ENCODE measurements around the gene COQ10A. TPM values are rescaled to one million over a fixed set of nuclear protein-coding genes. Genes with fewer than 3 reads are reported as not detected.
A peak's percentile ranks its signal among the peaks of the same experiment; 100 is the strongest.

The COQ10A gene
- total and polyA plus RNA-seq, 9 of the 15 experiments (the other 6 are each of a cell fraction or from before 2014, with no cell fraction given) = 3.1 to 26.4 (median 12.7) TPM

GRCh38 chr12:56266693-56267442 is at the start of gene COQ10A (continued):
- TF ChIP-seq MAFK (IDR thresholded peaks at IDR 0.05; ENCODE audit: low read length) (peak; percentile 14; the same call in 1 of the 2 replicates), HOMEZ (CRISPR knock-in tag; IDR thresholded peaks at IDR 0.05) (no peak), HDAC3 (IDR thresholded peaks at IDR 0.05; ENCODE audit: borderline replicate concordance, partially characterized antibody) (no peak), ARID4B (CRISPR knock-in tag; IDR thresholded peaks at IDR 0.05) (peak; percentile 91), KLF1 (tag; IDR thresholded peaks at IDR 0.05) (no peak), TOE1 (IDR thresholded peaks at IDR 0.05; ENCODE audit: borderline replicate concordance) (peak; percentile 35; the same call in 1 of the 2 replicates), TOE1 (CRISPR knock-in tag; IDR thresholded peaks at IDR 0.05; ENCODE audit: borderline replicate concordance, low read depth) (no peak), NFE2 (IDR thresholded peaks at IDR 0.05; ENCODE audit: low read depth) (no peak), SMAD2 (IDR thresholded peaks at IDR 0.05; ENCODE audit: low read depth, low read length) (no peak), SMARCB1 (IDR thresholded peaks at IDR 0.05; ENCODE audit: insufficient read length, low read depth) (no peak), IRF1 (CRISPR knock-in tag; IDR thresholded peaks at IDR 0.05; ENCODE audit: borderline replicate concordance) (no peak), NR1H2 (CRISPR knock-in tag; IDR thresholded peaks at IDR 0.05) (no peak), ETV6 (IDR thresholded peaks at IDR 0.05; ENCODE audit: borderline replicate concordance in 1 of 2, low read depth in 2 of 2, low read length in 1 of 2) (no peak), ETV6 (CRISPR knock-in tag; IDR thresholded peaks at IDR 0.05; ENCODE audit: borderline replicate concordance) (no peak), SREBF1 (IDR thresholded peaks at IDR 0.05; ENCODE audit: borderline replicate concordance, low read depth, low read length) (no peak)
- TF ChIP-seq, protein P1, sequence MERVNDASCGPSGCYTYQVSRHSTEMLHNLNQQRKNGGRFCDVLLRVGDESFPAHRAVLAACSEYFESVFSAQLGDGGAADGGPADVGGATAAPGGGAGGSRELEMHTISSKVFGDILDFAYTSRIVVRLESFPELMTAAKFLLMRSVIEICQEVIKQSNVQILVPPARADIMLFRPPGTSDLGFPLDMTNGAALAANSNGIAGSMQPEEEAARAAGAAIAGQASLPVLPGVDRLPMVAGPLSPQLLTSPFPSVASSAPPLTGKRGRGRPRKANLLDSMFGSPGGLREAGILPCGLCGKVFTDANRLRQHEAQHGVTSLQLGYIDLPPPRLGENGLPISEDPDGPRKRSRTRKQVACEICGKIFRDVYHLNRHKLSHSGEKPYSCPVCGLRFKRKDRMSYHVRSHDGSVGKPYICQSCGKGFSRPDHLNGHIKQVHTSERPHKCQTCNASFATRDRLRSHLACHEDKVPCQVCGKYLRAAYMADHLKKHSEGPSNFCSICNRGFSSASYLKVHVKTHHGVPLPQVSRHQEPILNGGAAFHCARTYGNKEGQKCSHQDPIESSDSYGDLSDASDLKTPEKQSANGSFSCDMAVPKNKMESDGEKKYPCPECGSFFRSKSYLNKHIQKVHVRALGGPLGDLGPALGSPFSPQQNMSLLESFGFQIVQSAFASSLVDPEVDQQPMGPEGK (CRISPR knock-in tag; IDR thresholded peaks at IDR 0.05; ENCODE audit: borderline replicate concordance) = no peak

Data from K562 (cell line).